ENCODE data around the gene TRPT1.

Gene TRPT1

GRCh38 chr11:64225608-64226506, at the start of gene TRPT1, which contains the start of gene NUDT22:
Gene TRPT1, minus strand, starts transcription at chr11:64226186. Its CDS starts 326 bp downstream, at chr11:64225860.
Gene NUDT22, plus strand, starts transcription at chr11:64226274. Its CDS starts 379 bp downstream, at chr11:64226653.
- peak; percentile 27 for TF ChIP-seq CTCF (IDR thresholded peaks at IDR 0.05; ENCODE audit: insufficient read depth, low read length, missing control alignments)
- CTCF ChIA-PET = interaction anchor here (0.6 to 5.2 kb wide), 10 partner anchors 10 to 78 kb away, joined by 3 to 56 read pairs (median 4); partner anchors contain the start of gene FERMT3
- POLR2A ChIA-PET = interaction anchor here (0.9 to 2.5 kb wide), 7 partner anchors 11 to 44 kb away, joined by 3 to 20 read pairs (median 5); partner anchors contain the start of gene FKBP2
- peak within 1 kb of the TSS; percentile 91 for H3K4me3 ChIP-seq (ENCODE audit: low read depth, low read length)
- no peak for DNase-seq (ENCODE audit: low read depth, low spot score)

- H3K4me3 ChIP-seq (ENCODE audit: low read depth, low read length) = no peak overlapping the region
- ChIA-PET CTCF (interaction anchor here (1.3 to 5.0 kb wide), 4 partner anchors 8 to 80 kb away, joined by 4 to 20 read pairs (median 8); partner anchors contain the start of gene PLCB3), POLR2A (interaction anchor here (1.1 kb wide), 1 partner anchor 30 kb away, joined by 3 read pairs; no protein-coding TSS in a partner anchor)
- no peak for TF ChIP-seq CTCF (IDR thresholded peaks at IDR 0.05; ENCODE audit: insufficient read depth, low read length, missing control alignments)
- no peak for DNase-seq (ENCODE audit: low read depth, low spot score)
Observed at GRCh38 chr11:64275031-64275800, 49.2 kb upstream of the TRPT1 start.

- POLR2A ChIA-PET = interaction anchor here (0.6 to 5.5 kb wide), 14 partner anchors 12 to 85 kb away, joined by 3 to 61 read pairs (median 7); partner anchors contain the start of genes BAD, FERMT3, FKBP2 and GPR137
- peak; percentile 99 for DNase-seq (ENCODE audit: low read depth, low spot score)
- CTCF ChIA-PET = interaction anchor here (0.8 to 15.2 kb wide), 11 partner anchors 14 to 269 kb away, joined by 3 to 224 read pairs (median 4); partner anchors contain the start of genes BAD, CATSPERZ, GPR137 and PLCB3
- TF ChIP-seq CTCF (IDR thresholded peaks at IDR 0.05; ENCODE audit: insufficient read depth, low read length, missing control alignments) = no peak
- peak overlapping the region; percentile 69 for H3K4me3 ChIP-seq (ENCODE audit: low read depth, low read length)
Observed at GRCh38 chr11:64269540-64270220, 43.7 kb upstream of the TRPT1 start.

GRCh38 chr11:64268893-64269539, 43.0 kb upstream of the TRPT1 start:
- no peak for DNase-seq (ENCODE audit: low read depth, low spot score)
- ChIA-PET POLR2A (interaction anchor here (0.7 to 5.5 kb wide), 6 partner anchors 11 to 62 kb away, joined by 3 to 61 read pairs (median 9); partner anchors contain the start of genes BAD, FERMT3, PLCB3 and PPP1R14B), CTCF (interaction anchor here (0.8 to 15.2 kb wide), 7 partner anchors 12 to 65 kb away, joined by 3 to 224 read pairs (median 8); partner anchors contain the start of genes BAD, CATSPERZ, GPR137 and PLCB3)
- peak overlapping the region; percentile 64 for H3K4me3 ChIP-seq (ENCODE audit: low read depth, low read length)
- TF ChIP-seq CTCF (IDR thresholded peaks at IDR 0.05; ENCODE audit: insufficient read depth, low read length, missing control alignments) = no peak
